ENCODE measurements around the gene KRTAP27-1.

The KRTAP27-1 gene, protein sequence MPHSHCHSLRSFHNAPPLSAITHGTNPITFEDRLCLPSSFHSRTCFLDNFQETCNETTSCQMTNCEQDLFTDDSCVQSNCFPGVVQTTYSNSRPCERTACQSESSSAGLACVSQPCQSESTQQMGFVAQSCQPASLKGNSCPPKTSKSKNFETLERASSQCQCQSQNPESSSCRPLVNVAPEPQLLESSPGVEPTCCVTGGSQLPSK

GRCh38 chr21:30337276-30337744 is at the start of gene KRTAP27-1:
Gene KRTAP27-1 (minus strand): TSS chr21:30337694. CDS start chr21:30337668, 26 bp downstream.
- Histone ChIP-seq H3K4me1 (no peaks in the 10 kb centered on the region), H3K9me3 (replicated peaks in 1 of 11) (no peaks in the 10 kb centered on the region), H3K36me3 (no peaks in the 10 kb centered on the region), H3K9ac (no peak within 1 kb of the TSS), H3K4me2 (no peak within 1 kb of the TSS), H3K4me3 (no peak within 1 kb of the TSS), H3K27ac (no peak within 1 kb of the TSS), H3K27me3 (no peaks in the 10 kb centered on the region), H4K20me1 (no peaks in the 10 kb centered on the region)
- TF ChIP-seq Cebpa-rat (IDR thresholded peaks at IDR 0.05), result no peak

DNA sequence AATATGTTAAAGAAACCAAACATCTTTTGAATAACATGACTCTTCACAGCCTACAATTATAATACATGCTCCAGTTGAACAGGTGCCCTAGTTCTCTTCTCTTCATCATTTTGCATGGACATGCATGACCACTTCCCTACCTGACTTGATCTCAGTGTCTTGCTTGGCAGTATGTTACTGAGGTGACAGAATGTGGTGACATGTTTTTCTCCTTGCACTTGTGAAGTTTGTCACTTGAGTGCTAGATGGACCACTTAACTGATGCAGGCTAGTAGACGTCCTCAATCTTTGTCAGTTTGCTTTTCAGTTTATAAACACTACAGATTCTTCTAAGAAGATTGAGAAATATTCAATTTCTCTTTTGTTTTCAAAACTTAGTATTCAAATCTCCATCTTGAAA is 44.7 kb upstream of the KRTAP27-1 start:
- no peaks in the 10 kb centered on the region for H3K4me1 ChIP-seq
- H3K9ac ChIP-seq, result no peak overlapping the region
- TF ChIP-seq Cebpa-rat (IDR thresholded peaks at IDR 0.05), result no peak
- H3K36me3 ChIP-seq, result no peaks in the 10 kb centered on the region
- no peaks in the 10 kb centered on the region for H4K20me1 ChIP-seq
- no peak overlapping the region for H3K27ac ChIP-seq
- H3K4me2 ChIP-seq, result no peak overlapping the region
- H3K9me3 ChIP-seq (replicated peaks in 1 of 11), result no peaks in the 10 kb centered on the region
- no peaks in the 10 kb centered on the region for H3K27me3 ChIP-seq
- no peak overlapping the region for H3K4me3 ChIP-seq

GRCh38 chr21:30372139-30372770 is 34.8 kb upstream of the KRTAP27-1 start, which contains the start of gene KRTAP13-2:
Gene KRTAP13-2 (minus strand): TSS chr21:30372271. CDS start chr21:30372213, 58 bp downstream.
- no peaks in the 10 kb centered on the region for H3K27me3 ChIP-seq
- no peak within 1 kb of the TSS for H3K27ac ChIP-seq
- H3K4me3 ChIP-seq, result no peak within 1 kb of the TSS
- H4K20me1 ChIP-seq, result no peaks in the 10 kb centered on the region
- H3K9ac ChIP-seq, result no peak within 1 kb of the TSS
- no peaks in the 10 kb centered on the region for H3K9me3 ChIP-seq (replicated peaks in 1 of 11)
- H3K4me2 ChIP-seq, result no peak within 1 kb of the TSS
- TF ChIP-seq Cebpa-rat (IDR thresholded peaks at IDR 0.05), result no peak
- no peaks in the 10 kb centered on the region for H3K36me3 ChIP-seq
- H3K4me1 ChIP-seq, result no peaks in the 10 kb centered on the region

DNA sequence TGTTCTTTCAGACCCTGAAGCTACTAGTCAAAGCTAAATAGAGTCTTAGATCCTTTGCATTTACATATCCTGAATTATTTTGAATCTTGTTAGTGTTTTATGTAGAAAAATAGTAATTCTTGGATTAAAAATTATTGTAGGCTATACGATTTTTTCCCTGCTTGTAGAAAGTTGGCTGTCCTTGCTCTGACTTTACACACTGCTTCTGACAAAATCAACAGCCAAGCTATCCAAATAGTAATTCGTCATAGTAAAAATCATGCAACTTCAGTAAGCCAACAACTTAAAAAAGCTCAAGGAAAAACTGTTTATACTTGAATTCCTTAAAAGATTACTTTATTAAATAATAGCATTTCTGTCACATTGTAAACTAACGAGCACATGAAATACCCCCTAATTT is 18.4 kb upstream of the KRTAP27-1 start:
- no peaks in the 10 kb centered on the region for H3K9me3 ChIP-seq (replicated peaks in 1 of 11)

DNA sequence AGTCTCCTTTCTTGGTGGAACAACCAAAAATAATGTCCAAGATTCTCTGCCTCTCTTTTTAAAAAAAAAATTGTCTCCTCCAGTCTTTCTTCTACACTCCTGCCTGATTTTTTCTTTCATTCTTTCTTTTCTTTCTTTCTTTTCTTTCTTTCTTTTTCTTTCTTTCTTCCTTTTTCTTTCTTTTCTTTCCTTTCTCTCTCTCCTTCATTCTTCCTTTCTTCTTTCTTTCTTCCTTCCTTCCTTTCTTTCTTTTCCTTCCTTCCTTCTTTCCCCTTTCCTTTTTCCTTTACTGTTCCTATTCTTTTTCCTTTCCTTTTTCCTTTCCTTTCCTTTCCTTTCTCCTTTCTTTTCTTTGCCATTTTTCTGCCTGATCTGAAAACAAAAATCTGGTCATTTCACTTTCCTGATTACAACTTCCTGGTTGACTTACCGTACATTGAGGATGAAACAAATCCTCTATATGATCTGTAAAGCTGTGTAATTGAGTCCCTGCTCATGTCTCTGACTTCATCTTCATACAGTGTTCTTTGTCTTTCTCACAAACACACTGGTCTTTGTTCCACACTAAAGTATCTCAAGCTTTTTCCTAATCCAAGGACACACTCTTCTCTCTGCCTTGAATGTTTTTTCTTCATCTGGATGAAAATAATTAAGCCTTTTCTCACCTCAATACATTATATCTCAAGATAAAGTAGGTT is 17.0 kb upstream of the KRTAP27-1 start:
- H3K9me3 ChIP-seq (replicated peaks in 1 of 11), result no peaks in the 10 kb centered on the region
- no peaks in the 10 kb centered on the region for H3K27me3 ChIP-seq
- no peak overlapping the region for H3K9ac ChIP-seq
- no peaks in the 10 kb centered on the region for H3K4me1 ChIP-seq
- no peaks in the 10 kb centered on the region for H3K36me3 ChIP-seq
- H3K4me2 ChIP-seq, result no peak overlapping the region
- no peak for TF ChIP-seq Cebpa-rat (IDR thresholded peaks at IDR 0.05)
- no peaks in the 10 kb centered on the region for H4K20me1 ChIP-seq
- no peak overlapping the region for H3K4me3 ChIP-seq
- H3K27ac ChIP-seq, result no peak overlapping the region

More for the DNA sequence above, 18.4 kb upstream of the KRTAP27-1 start:
- Histone ChIP-seq H3K27me3 (no peaks in the 10 kb centered on the region), H3K27ac (no peak overlapping the region), H3K9ac (no peak overlapping the region), H3K4me1 (no peaks in the 10 kb centered on the region), H3K36me3 (no peaks in the 10 kb centered on the region), H4K20me1 (no peaks in the 10 kb centered on the region), H3K4me2 (no peak overlapping the region), H3K4me3 (no peak overlapping the region)
- no peak for TF ChIP-seq Cebpa-rat (IDR thresholded peaks at IDR 0.05)

DNA sequence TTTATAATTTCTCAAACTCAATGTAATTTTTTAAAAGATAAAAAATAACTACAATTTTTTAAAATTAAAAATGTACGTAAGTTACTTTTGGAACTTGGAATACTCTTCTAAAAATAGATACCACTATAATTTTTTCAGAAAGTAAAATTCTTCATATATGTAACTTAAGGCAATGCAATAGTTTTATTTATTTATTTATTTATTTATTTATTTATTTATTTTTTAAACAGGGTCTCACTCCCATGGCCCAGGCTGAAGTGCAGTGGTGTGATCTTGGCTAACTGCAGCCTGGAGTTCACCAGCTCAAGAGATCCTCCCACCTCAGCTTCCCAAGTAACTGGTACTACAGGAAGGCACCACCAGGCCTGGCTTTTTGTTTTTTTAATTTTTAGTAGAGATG is 14.0 kb upstream of the KRTAP27-1 start:
- peaks cover 0 to 4% (median 0%) of the 10 kb centered on the region in 11 experiments; a peak in 3 of 22 replicates for H3K9me3 ChIP-seq (replicated peaks in 1 of 11)
- H3K36me3 ChIP-seq, result no peaks in the 10 kb centered on the region
- no peaks in the 10 kb centered on the region for H3K4me1 ChIP-seq
- H3K9ac ChIP-seq, result no peak overlapping the region
- no peaks in the 10 kb centered on the region for H3K27me3 ChIP-seq
- H3K27ac ChIP-seq, result no peak overlapping the region
- no peak overlapping the region for H3K4me3 ChIP-seq
- H4K20me1 ChIP-seq, result no peaks in the 10 kb centered on the region
- TF ChIP-seq Cebpa-rat (IDR thresholded peaks at IDR 0.05), result no peak
- H3K4me2 ChIP-seq, result no peak overlapping the region

- Histone ChIP-seq H4K20me1 (no peaks in the 10 kb centered on the region), H3K4me2 (no peak overlapping the region)
- no peak for TF ChIP-seq Cebpa-rat (IDR thresholded peaks at IDR 0.05)
Measured at GRCh38 chr21:30349572-30349971, 12.1 kb upstream of the KRTAP27-1 start.

GRCh38 chr21:30348506-30348905 is 11.0 kb upstream of the KRTAP27-1 start, which contains the start of gene KRTAP23-1:
Gene KRTAP23-1 (minus strand): TSS chr21:30348606. CDS start chr21:30348606, 0 bp downstream.
- Histone ChIP-seq H4K20me1 (no peaks in the 10 kb centered on the region), H3K27ac (no peak within 1 kb of the TSS), H3K27me3 (no peaks in the 10 kb centered on the region), H3K4me3 (no peak within 1 kb of the TSS), H3K36me3 (no peaks in the 10 kb centered on the region), H3K4me2 (no peak within 1 kb of the TSS), H3K9ac (no peak within 1 kb of the TSS), H3K4me1 (no peaks in the 10 kb centered on the region), H3K9me3 (replicated peaks in 1 of 11) (peaks cover 9 to 27% (median 19%) of the 10 kb centered on the region in 11 experiments; a peak in 18 of 22 replicates)
- TF ChIP-seq Cebpa-rat (IDR thresholded peaks at IDR 0.05), result no peak

More at GRCh38 chr21:30349572-30349971, 12.1 kb upstream of the KRTAP27-1 start:
- Histone ChIP-seq H3K9me3 (replicated peaks in 1 of 11) (peaks cover 9 to 22% (median 16%) of the 10 kb centered on the region in 11 experiments; a peak in 17 of 22 replicates), H3K9ac (no peak overlapping the region), H3K4me1 (no peaks in the 10 kb centered on the region), H3K36me3 (no peaks in the 10 kb centered on the region), H3K4me3 (no peak overlapping the region), H3K27ac (no peak overlapping the region), H3K27me3 (no peaks in the 10 kb centered on the region)

DNA sequence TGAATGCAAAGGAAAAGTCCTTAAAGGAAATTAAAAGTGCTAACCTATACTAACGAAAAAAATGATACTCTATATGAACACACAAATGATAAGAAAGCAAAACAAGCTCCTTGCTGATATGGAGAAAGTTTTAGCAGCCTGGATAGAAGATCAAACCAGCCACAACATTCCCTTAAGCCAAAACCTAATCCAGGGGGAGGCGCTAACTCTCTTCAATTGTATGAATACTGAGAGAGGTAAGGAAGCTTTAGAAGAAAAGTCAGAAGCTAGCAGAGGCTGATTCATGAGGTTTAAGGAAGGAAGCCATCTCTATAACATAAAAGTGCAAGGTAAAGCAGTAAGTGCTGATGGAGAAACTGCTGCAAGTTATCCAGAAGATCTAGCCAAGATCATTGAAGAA is 7.5 kb upstream of the KRTAP27-1 start:
- H3K9ac ChIP-seq, result no peak overlapping the region
- H3K9me3 ChIP-seq (replicated peaks in 1 of 11), result peaks cover 9 to 27% (median 19%) of the 10 kb centered on the region in 11 experiments; a peak in 18 of 22 replicates

More for the DNA sequence above, 7.5 kb upstream of the KRTAP27-1 start:
- TF ChIP-seq Cebpa-rat (IDR thresholded peaks at IDR 0.05), result no peak
- Histone ChIP-seq H3K4me2 (no peak overlapping the region), H3K27me3 (no peaks in the 10 kb centered on the region), H3K4me1 (no peaks in the 10 kb centered on the region), H3K27ac (no peak overlapping the region), H4K20me1 (no peaks in the 10 kb centered on the region), H3K4me3 (no peak overlapping the region), H3K36me3 (no peaks in the 10 kb centered on the region)
